PFSK-1 (cell line): ENCODE measurements around the gene FNDC3A.

Source experiments
- FOXP2 ChIP-seq: optimal IDR thresholded peaks from 2 replicates; pipeline ENCODE3; 2011; ENCODE audit warnings: borderline replicate concordance, control low read depth, inconsistent platforms; ENCODE audit not compliant: insufficient read depth; ENCODE audit errors: extremely low read length, extremely low read depth
- POLR2AphosphoS5 ChIP-seq: IDR thresholded peaks from 2 replicates; pipeline ENCODE4 v1.6.1; 2012; ENCODE audit warnings: low read depth, mild to moderate bottlenecking, control low read depth, low read length, moderate library complexity
- REST ChIP-seq, 2 experiments: IDR thresholded peaks; 2 replicates each; pipeline versions ENCODE4 v1.6.1 to v1.8.0; 2011 to 2012; ENCODE audit warnings: low read depth in 2 of 2, low read length in 2 of 2, control low read depth in 1 of 2, inconsistent platforms in 1 of 2, mild to moderate bottlenecking in 1 of 2, moderate library complexity in 1 of 2; ENCODE audit not compliant: insufficient read depth in 1 of 2
- SIN3A ChIP-seq: IDR thresholded peaks from 2 replicates; pipeline ENCODE4 v1.6.1; 2012; ENCODE audit warnings: mild to moderate bottlenecking, low read length, moderate library complexity, borderline replicate concordance; ENCODE audit not compliant: insufficient read depth
- TAF1 ChIP-seq: IDR thresholded peaks from 2 replicates; pipeline ENCODE4 v1.6.1; 2012; ENCODE audit warnings: low read length, control low read depth, borderline replicate concordance; ENCODE audit not compliant: insufficient read depth

GRCh38 chr13:49071341-49071937, 95.7 kb downstream of the FNDC3A start:
- TF ChIP-seq POLR2AphosphoS5 (no peak), REST (IDR thresholded peaks at IDR 0.05; ENCODE audit: insufficient read depth in 1 of 2, low read depth in 2 of 2, low read length in 2 of 2) (no peak), TAF1 (no peak), SIN3A (no peak), FOXP2 (no peak)
